CD4-positive, alpha-beta T cell treated with Interleukin-1 beta for 1 hour (primary cell): Measurements from ENCODE around the gene HCAR3.
"Not testable (repeated sequence)": the region's sequence is repeated elsewhere in the genome, so short reads cannot be mapped to it uniquely, and the experiment has no call there.

Experiments
- DNase-seq, 2 donors: peaks; one replicate each; pipeline ENCODE4 v3.0.0-alpha.2; 2020 to 2022

Gene HCAR3

DNA sequence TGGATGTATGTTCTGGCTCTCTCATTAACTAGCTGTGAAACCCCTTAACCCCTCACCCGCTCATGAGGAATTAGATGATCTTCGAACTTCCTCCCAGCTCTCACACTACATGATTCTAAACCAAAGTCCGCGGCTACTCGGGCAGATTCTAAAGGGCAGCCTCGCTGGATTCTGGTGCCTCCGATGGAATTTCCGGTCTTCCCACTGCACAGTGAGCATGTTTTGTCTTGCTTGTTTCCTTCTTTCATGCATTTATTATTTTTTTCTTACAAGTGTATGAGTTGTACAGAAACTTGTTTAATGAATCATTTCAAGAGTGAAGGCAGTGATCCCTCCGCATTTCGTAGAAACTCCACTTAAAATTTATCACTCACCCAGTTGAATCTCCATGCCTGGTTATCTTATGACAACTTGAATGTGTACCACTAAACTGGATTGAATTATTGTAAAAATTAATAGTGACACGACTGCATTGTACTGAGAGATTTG lies 4.5 kb upstream of the HCAR3 start:
- no peak for DNase-seq

GRCh38 chr12:122715211-122715610 lies 1.4 kb downstream of the HCAR3 start:
- not testable (repeated sequence) for DNase-seq

GRCh38 chr12:122713491-122714188 lies 3.0 kb downstream of the HCAR3 start:
- not testable (repeated sequence) for DNase-seq

DNA sequence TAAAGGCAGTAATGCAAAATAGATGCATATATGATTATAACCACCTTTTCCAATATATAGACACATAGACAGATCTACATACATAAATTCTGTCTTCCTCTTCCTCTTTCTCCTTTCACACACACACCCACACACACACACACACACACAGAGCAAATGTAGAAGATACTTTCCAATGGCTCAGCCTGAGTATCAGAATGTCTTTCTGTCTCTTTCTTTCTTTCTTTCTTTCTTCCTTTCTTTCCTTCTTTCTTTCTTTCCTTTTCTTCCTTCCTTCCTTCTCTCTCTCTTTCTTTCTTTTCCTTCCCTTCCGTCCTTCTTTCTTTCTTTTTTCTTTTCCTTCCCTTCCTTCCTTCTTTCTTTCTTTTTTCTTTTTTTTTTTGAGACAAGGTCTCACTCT lies 5.3 kb downstream of the HCAR3 start:
- peak in 1 of 2 donors; percentile 26 for DNase-seq

DNA sequence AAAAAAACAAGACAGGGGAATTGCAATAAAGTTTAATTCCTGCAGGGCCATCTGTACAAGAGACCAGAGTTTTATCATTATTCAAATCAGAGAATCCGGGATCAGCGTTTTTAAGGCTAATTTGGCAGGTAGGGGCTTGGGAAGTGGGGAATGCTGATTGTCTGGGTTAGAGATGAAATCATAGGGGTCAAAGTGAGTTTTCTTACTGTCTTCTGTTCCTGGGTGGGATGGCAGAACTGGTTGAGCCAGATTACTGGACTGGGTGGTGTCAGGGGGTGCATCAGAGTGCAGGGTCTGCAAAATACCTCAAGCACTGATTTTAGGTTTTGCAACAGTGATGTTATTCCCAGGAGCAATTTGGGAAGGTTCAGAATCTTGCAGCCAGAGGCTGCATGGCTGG lies 6.3 kb downstream of the HCAR3 start:
- not testable (repeated sequence) for DNase-seq

- DNase-seq, result not testable (repeated sequence)
Measured at GRCh38 chr12:122709287-122709686, 7.3 kb downstream of the HCAR3 start.

- not testable (repeated sequence) for DNase-seq
Measured at GRCh38 chr12:122703841-122704240, 12.8 kb downstream of the HCAR3 start.

DNA sequence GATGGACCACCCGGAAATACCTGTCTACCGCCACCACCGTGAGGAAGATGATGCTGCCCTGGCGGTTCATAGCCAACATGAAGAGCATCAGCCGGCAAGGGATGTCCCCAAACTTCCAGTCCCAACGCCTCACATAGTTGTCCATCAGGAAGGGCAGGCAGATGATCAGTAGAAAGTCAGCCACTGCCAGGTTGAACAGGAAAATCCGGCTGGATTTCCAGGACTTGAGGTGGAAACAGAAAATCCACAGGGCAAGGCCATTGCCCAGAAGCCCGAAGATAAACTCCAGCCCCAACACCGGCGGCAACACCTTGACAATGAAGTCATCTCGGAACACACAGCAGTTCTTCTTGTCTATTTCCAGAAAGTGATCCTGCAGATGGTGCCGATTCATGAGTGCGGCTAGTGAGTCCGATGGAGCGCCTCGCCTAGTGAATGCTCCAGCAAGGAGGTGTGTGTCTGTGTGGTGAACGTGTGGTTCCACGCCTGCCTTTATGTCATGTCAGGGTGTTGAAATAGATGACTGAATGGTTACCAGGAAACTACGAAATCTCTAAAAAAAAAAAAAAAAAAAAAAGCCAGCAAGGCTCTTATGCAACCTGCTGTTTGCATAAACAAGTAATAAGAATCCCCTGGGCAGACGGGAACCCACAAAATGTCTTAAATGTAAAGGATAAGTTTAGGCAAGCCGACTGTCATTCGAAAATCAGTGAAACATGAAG lies 13.6 kb downstream of the HCAR3 start, which contains the start of gene HCAR2:
Gene HCAR2 (minus strand): TSS at position 468 of the 722 bp plus-strand sequence. CDS start 74 bp downstream, at position 394.
- DNase-seq, result peak in 1 of 2 donors; percentile 63

DNA sequence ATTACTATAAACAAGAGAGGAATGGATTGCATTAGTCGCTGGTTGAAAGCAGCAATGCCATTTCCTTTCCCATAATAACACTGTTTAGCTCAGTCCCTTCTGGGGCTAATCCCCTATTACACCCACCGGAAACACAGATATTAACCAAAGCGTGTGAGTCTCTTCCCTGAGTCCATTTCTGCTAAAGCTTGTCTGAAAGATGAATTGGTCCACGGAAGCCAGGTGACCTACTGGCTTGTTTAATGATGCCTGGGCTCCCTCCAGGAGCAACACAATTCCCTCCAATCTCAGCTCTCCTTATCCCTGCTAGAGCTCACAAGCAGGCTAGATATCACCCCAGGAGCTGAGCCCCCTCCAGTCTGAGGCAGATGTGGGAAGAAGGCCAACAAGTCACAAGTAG lies 15.1 kb downstream of the HCAR3 start:
- not testable (repeated sequence) for DNase-seq

DNA sequence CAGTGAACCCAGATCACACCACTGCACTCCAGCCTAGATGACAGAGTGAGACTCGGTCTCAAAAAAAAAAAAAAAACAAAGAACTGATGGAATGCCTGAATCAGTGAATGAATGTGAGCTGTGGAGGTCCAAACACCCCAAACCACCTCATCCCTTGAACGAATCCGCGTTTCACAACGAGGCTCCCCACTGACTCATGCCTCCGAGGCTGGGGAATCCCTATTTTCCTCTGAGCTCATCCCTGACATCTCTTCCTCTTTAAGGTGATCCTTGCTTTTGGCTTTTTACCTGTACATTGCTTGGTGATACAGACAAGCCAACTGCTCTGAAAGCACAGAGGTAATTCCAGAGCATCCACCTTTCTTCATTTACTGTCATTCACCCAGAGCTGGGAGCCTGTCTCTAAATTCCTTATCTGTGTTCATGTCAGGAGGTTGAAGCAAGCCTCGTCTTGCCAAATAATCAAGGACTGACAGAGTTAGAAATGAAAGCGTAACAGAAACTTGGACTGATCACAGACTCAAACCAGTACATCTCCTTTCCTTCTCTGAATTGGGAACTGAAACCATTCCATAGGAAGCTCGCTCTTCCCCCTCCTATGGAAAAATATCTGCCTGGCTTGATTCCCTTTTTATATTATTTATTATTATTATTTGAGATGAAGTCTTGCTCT lies 16.4 kb downstream of the HCAR3 start:
- DNase-seq, result not testable (repeated sequence)

- DNase-seq, result not testable (repeated sequence)
Measured at GRCh38 chr12:122696922-122697321, 19.7 kb downstream of the HCAR3 start.

DNA sequence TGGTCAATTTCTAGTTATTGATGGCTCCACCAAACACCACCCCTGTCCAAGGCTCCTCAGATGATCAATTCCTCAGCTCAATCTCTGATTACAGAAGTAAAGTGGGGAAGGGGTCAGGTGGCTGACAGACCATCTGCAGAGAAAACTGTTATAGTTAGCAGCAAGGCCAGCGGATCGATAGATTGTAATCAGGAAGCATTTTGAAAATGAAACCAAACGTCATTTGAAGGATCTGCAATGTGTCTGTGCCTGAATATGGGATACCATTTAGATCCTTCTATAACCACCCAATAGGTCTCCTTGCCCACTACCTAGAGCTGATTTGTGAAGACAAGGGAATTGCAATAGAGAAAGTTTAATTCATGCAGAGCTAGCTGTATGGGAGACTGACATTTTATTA lies 25.0 kb downstream of the HCAR3 start:
- DNase-seq, result no peak

DNA sequence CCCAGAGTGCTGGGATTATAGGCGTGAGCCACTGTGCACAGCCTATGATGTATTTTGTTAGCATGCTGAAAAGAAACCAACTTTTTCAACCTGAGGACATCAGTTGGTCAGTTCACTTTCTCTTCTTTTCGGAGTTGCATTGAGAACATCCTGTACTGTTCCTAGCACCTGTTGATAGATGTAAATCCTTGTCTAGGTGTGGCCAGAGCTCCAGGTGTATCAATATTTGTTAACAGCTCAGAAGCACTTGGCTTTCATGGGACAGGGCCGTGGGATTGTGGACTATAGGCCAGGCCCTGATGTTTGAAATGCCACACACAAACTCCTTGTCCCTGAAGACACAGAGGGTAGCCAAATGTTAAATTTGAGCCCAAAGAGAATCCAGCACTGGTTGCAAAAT lies 28.3 kb downstream of the HCAR3 start:
- no peak for DNase-seq

- no peak for DNase-seq
Measured at GRCh38 chr12:122687086-122687485, 29.5 kb downstream of the HCAR3 start.

- DNase-seq, result no peak
Measured at GRCh38 chr12:122686538-122686937, 30.1 kb downstream of the HCAR3 start.

DNA sequence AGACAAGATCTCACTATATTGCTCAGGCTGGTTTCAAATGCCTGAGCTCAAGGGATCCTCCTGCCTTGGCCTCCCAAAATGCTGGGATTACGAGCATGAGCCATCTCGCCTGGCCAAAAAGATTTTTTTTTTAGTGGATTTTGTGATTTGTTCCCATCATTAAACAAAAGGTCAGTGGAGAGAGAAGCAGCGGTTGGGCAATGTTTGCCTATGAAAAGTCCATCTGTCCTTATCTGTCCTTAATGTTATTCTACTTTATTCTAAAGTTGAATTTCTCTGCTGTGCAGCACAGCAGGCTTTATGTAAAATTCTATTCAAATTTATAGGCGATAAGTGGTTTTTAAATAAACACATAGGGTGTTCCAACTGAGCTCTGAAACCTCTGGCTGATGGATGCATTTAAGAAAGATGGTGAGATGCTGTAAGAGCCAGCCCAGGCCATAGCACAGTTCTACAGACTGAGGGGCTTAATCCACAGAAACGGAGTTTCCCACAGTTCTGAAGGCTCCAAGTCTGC lies 32.3 kb downstream of the HCAR3 start:
- DNase-seq, result no peak

GRCh38 chr12:122681814-122682213 lies 34.8 kb downstream of the HCAR3 start:
- peak in 1 of 2 donors; percentile 35 for DNase-seq

DNA sequence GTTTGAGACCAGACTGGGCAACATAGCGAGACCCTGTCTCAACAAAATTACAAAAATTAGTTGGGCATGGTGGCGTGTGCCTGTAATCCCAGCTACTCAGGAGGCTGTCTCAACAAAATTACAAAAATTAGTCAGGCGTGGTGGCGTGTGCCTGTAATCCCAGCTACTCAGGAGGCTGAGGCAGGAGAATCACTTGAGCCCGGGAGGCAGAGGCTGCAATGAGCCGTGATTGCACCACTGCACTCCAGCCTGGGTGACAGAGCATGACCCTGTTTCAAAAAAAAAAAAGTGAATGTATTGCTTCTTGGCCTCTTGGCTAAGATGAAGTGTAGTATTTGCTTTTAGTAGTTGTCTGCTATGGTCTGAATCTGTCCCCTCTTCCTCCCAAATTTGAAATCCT lies 35.6 kb downstream of the HCAR3 start:
- DNase-seq, result not testable (repeated sequence)

DNA sequence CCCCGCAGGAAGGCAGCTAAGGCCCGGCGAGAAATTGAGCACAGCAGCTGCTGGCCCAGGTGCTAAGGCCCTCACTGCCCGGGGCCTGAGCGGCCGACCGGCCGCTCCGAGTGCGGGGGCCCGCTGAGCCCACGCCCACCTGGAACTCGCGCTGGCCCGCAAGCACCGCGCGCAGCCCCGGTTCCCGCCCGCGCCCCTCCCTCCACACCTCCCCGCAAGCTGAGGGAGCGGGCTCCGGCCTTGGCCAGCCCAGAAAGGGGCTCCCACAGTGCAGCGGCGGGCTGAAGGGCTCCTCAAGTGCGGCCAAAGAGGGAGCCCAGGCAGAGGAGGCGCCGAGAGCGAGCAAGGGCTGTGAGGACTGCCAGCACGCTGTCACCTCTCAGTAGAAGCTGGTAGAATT lies 39.8 kb downstream of the HCAR3 start:
- not testable (repeated sequence) for DNase-seq

GRCh38 chr12:122676015-122676414 lies 40.6 kb downstream of the HCAR3 start:
- DNase-seq, result not testable (repeated sequence)

GRCh38 chr12:122672515-122672914 lies 44.1 kb downstream of the HCAR3 start:
- no peak for DNase-seq

GRCh38 chr12:122669397-122670070 lies 47.1 kb downstream of the HCAR3 start:
- DNase-seq, result no peak

DNA sequence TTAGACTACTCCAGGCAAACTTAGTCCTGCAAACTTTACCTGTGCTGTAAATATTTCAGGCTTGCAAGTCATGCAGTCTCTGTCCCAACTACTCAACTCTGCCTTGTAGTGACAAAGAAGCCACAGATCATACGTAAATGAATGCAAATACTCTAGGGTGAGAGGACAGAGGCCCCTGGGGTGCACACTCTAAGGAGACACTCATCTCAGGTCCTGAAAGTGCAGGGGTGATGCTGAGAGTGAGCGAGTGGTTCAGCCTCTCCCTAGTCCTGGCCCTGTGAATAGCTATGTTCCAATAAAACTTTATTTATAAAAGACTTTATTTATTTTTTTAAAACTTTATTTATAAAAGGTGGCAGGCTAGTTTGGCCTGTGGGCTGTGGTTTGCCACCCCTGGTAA lies 48.3 kb downstream of the HCAR3 start:
- no peak for DNase-seq
